Upper lobe of left lung (tissue), 6 donors: ENCODE measurements around the gene MSI2. TPM values are rescaled to one million over a fixed set of nuclear protein-coding genes. Genes with fewer than 3 reads are reported as not detected.

Experiments used
- ATAC-seq, 2 donors: fragments of 200-7000 bp; cut with Tn5 transposase; one replicate each; pipeline ENCODE4 v1.9.1; 2022; ENCODE audit warnings: mild to moderate bottlenecking in 2 of 2, moderate library complexity in 2 of 2; ENCODE audit not compliant: low FRiP score in 2 of 2
- DNase-seq, 2 donors: peaks; one replicate each; pipeline ENCODE4 v3.0.0-alpha.2; 2019 to 2020
- H3K27ac ChIP-seq, 4 donors: fragments of 200-600 bp; sonication (generic); one replicate each; pipeline ENCODE4 v1.5.1; 2016 to 2019
- H3K27me3 ChIP-seq, 4 donors: fragments of 200-600 bp; sonication (generic); one replicate each; pipeline ENCODE4 v1.5.1; 2017 to 2019
- H3K36me3 ChIP-seq, 4 donors: fragments of 200-600 bp; sonication (generic); one replicate each; pipeline ENCODE4 v1.5.1; 2016 to 2019
- H3K4me1 ChIP-seq, 4 donors: fragments of 200-600 bp; sonication (generic); one replicate each; pipeline ENCODE4 v1.5.1; 2018 to 2019
- H3K4me3 ChIP-seq, 4 donors: fragments of 200-600 bp; sonication (generic); one replicate each; pipeline ENCODE4 v1.5.1; 2017 to 2019; ENCODE audit warnings: mild to moderate bottlenecking in 2 of 4, moderate library complexity in 1 of 4
- H3K9me3 ChIP-seq, 4 donors: fragments of 200-600 bp; sonication (generic); one replicate each; pipeline ENCODE4 v1.5.1; 2018 to 2019
- EP300 ChIP-seq, 4 donors: sonication (generic); formaldehyde crosslinking; IDR thresholded peaks; one replicate each; pipeline ENCODE4 v1.5.1; 2017; ENCODE audit warnings: antibody characterized with exemption in 4 of 4, control low read depth in 2 of 4
- POLR2A ChIP-seq, 4 donors: fragments of 450-650 bp; IDR thresholded peaks; one replicate each; pipeline ENCODE4 v1.5.1; 2016 to 2017; ENCODE audit warnings: antibody characterized with exemption in 4 of 4, mild to moderate bottlenecking in 2 of 4
- POLR2AphosphoS5 ChIP-seq, 2 donors: sonication (generic); formaldehyde crosslinking; IDR thresholded peaks; one replicate each; pipeline ENCODE4 v1.5.1; 2017; ENCODE audit warnings: antibody characterized with exemption in 2 of 2
- WGBS, 2 donors: methylation state at CpG; one replicate each; pipeline ENCODE4 v1.1.5; 2017 to 2018; 5-methylcytosine and 5-hydroxymethylcytosine counted together
- total RNA-seq, 6 donors: library from RNA; depleted of rRNA in 4 of 6; stranded (reverse); fragments of >200 nt in 4 of 6; gene quantifications; one replicate each; pipeline versions ENCODE4 v1.1.0 to v1.2.1, GENCODE V29; 2016 to 2021
- TF ChIP-seq, protein P1 (sequence below), 6 experiments: fragments of 450-650 bp in 4 of 6; fragments of 200-600 bp in 2 of 6; sonication (generic) in 2 of 6; IDR thresholded peaks; one replicate each; pipeline ENCODE4 v1.5.1; 2016 to 2019; ENCODE audit warnings: antibody characterized with exemption in 6 of 6
- donor health status: DM: no; HTN: no; CAD: no; lungs with moderate emphysema.
- donor health status: DM: no; HTN: yes; CAD: no; lungs with severe emphysema.

The MSI2 gene
- total RNA-seq, 6 donors from 2014 or later, result 20.1 to 44.0 (median 32.2) TPM

DNA sequence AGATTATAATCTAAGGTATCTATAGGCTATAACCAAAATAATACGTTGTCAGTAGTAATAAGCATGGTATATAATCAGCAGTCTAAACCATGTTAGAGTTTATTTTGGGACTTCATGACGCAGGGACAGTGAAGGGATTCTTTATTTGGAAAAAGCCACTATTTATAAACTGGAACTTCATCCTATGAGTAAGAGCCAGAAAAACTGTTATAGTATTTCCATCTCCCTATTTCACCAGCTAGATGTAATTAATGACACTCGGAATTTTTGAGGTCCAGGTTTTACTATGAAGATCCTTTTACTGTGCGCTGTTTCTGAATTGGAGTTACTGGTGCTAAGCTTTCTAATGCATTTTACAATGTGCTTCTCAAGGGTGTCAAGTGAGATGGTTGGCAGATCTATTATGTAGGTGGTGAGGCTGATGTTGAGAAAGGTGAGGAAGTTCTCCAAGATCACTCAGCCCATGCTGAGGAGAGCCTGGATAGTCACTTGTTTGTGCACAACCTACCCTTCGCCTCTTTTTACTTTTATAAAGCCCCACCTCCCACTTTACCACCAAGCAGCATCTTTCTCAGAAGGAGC, 149.3 kb downstream of the MSI2 start:
- ATAC-seq (no peak), DNase-seq (no peak)
- TF ChIP-seq POLR2AphosphoS5 (IDR thresholded peaks at IDR 0.05), result no peak
- no peak for TF ChIP-seq EP300 (IDR thresholded peaks at IDR 0.05)
- TF ChIP-seq, protein P1, sequence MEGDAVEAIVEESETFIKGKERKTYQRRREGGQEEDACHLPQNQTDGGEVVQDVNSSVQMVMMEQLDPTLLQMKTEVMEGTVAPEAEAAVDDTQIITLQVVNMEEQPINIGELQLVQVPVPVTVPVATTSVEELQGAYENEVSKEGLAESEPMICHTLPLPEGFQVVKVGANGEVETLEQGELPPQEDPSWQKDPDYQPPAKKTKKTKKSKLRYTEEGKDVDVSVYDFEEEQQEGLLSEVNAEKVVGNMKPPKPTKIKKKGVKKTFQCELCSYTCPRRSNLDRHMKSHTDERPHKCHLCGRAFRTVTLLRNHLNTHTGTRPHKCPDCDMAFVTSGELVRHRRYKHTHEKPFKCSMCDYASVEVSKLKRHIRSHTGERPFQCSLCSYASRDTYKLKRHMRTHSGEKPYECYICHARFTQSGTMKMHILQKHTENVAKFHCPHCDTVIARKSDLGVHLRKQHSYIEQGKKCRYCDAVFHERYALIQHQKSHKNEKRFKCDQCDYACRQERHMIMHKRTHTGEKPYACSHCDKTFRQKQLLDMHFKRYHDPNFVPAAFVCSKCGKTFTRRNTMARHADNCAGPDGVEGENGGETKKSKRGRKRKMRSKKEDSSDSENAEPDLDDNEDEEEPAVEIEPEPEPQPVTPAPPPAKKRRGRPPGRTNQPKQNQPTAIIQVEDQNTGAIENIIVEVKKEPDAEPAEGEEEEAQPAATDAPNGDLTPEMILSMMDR (IDR thresholded peaks at IDR 0.05), result no peak
- TF ChIP-seq POLR2A (IDR thresholded peaks at IDR 0.05), result no peak
- Histone ChIP-seq H3K9me3 (no peaks in the 10 kb centered on the region), H3K27ac (no peak overlapping the region), H3K27me3 (no peaks in the 10 kb centered on the region), H3K36me3 (peaks cover 0 to 3% (median 0%) of the 10 kb centered on the region in 4 donors), H3K4me3 (no peak overlapping the region), H3K4me1 (peaks cover 0 to 14% (median 6%) of the 10 kb centered on the region in 4 donors)
- 88 to 90% methylated on average over 5 of the region's 5 CpGs for WGBS, 2 donors

DNA sequence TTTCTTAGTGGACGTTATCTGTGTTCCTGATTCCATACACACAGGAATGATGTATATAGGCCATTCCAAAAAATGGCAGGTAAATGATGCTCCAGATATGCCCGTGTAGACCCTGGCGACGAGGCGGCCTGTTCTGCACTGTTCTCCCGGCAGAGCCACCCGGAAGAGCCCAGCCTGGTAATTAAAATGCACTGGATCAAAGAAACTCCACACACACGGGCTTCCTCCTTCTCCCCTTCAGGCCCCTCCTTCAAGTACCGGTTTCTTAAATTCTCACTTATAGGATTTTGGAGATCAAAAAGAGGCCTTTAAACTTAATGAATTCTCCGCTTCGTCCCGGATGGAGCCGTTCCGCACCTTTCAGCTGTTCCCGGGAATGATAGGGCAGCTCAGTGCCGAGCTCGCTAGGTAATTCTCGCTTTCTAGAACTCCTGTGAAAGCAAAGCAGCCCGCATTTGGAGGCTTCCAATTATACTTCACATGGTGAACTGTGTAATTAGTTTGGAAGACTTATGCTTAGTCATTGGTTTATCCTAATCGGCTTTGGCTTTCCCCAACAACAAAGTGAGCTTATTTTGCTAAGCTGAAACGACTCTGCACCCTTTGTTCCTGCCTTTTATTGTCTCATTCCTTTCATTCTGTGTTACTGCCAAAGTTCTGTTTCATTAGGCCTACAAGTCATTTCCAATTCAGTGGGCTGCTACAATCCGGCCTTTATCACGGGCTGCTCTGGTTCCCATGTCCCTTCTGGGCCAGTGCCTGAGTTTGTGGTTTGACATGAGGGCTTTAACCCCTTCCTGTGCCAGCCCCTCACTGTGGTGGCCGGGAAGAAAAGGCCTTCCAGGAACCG, 150.0 kb downstream of the MSI2 start:
- DNase-seq (no peak), ATAC-seq (no peak)
- Histone ChIP-seq H3K27me3 (no peaks in the 10 kb centered on the region), H3K27ac (peak overlapping the region in 1 of 4 donors; percentile 23), H3K9me3 (no peaks in the 10 kb centered on the region), H3K4me3 (no peak overlapping the region), H3K4me1 (peaks cover 0 to 14% (median 6%) of the 10 kb centered on the region in 4 donors), H3K36me3 (peaks cover 0 to 3% (median 0%) of the 10 kb centered on the region in 4 donors)
- no peak for TF ChIP-seq POLR2AphosphoS5 (IDR thresholded peaks at IDR 0.05)
- TF ChIP-seq POLR2A (IDR thresholded peaks at IDR 0.05), result no peak
- TF ChIP-seq, protein P1 (IDR thresholded peaks at IDR 0.05), result no peak
- no peak for TF ChIP-seq EP300 (IDR thresholded peaks at IDR 0.05)
- 67 to 71% methylated on average over 25 of the region's 25 CpGs for WGBS, 2 donors

DNA sequence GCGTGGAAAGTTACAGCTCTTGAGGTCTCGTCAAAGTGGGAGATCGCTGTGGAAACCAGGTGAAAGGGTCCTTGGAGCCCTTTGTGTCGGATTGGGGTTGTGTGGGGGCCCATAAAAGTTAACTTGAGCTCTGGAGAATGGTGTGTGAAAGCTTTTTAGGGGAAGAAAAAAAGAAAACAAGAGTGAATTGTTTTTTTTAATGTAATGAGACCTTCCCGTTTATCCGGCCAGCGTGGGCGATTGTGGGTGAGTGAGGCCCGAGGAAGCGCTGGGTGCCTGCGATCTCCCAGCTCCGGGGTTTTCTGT, 150.6 kb downstream of the MSI2 start:
- ATAC-seq (no peak), DNase-seq (no peak)
- WGBS, 2 donors, result 82 to 85% methylated on average over 12 of the region's 12 CpGs
- Histone ChIP-seq H3K4me3 (no peak overlapping the region), H3K36me3 (no peaks in the 10 kb centered on the region), H3K27ac (peak overlapping the region in 1 of 4 donors; percentile 23), H3K27me3 (no peaks in the 10 kb centered on the region), H3K9me3 (no peaks in the 10 kb centered on the region), H3K4me1 (peaks cover 0 to 14% (median 6%) of the 10 kb centered on the region in 4 donors)
- no peak for TF ChIP-seq POLR2AphosphoS5 (IDR thresholded peaks at IDR 0.05)
- TF ChIP-seq, protein P1 (IDR thresholded peaks at IDR 0.05), result no peak
- TF ChIP-seq EP300 (IDR thresholded peaks at IDR 0.05), result no peak
- TF ChIP-seq POLR2A (IDR thresholded peaks at IDR 0.05), result no peak

DNA sequence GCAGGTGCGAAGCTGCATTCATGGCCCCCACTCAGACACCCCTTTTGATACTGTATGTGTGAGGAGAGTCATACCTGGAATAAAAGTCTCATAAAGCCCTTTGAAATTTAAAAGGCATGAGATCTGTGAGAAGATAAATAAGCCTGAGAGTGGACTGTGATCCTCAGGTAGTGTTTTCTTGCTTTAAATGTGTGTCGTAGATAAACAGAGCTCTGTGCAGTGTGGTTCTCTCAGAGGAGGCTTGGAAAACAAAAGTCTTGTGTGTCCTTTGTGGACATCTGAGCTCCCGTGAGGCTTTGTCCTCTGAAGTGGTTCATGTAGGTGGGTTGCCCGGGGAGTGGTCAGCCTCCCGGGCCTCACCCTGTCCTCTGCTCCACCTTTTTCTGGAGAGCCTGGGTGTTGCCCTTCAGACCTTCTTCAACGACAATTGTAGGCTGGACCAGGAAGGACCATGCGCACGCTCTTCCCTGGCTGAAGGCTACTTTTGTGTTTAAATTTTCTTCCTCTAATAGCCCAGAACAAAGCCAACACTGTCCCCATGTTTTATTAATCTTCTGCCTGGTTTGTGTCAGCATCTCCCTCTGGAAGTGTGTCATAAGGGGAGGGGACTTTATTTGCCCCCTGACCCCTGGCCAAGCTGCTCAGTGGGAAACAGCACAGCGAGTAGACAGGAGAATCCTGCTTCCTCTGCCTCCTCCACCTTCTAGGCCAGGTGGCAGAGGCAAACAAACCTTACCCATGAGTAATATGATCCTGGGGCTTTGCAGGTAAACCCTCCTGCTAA, 151.2 kb downstream of the MSI2 start:
- peak in 1 of 4 donors; percentile 28 for TF ChIP-seq POLR2A (IDR thresholded peaks at IDR 0.05)
- TF ChIP-seq, protein P1 (IDR thresholded peaks at IDR 0.05), result no peak
- peak; percentile 26 to 49 for ATAC-seq
- 55 to 70% methylated on average over 9 of the region's 9 CpGs for WGBS, 2 donors

More for the DNA sequence above, 151.2 kb downstream of the MSI2 start:
- peak in 1 of 2 donors; percentile 45 for DNase-seq
- Histone ChIP-seq H3K27me3 (no peaks in the 10 kb centered on the region), H3K36me3 (no peaks in the 10 kb centered on the region), H3K27ac (peak overlapping the region in 1 of 4 donors; percentile 23), H3K4me1 (peaks cover 0 to 14% (median 6%) of the 10 kb centered on the region in 4 donors), H3K9me3 (no peaks in the 10 kb centered on the region), H3K4me3 (no peak overlapping the region)
